Adipose tissue (tissue), 3 donors: Measurements from ENCODE around the gene SNAP25. TPM values are rescaled to one million over a fixed set of nuclear protein-coding genes. Genes with fewer than 3 reads are reported as not detected.

Experiments
- H3K27ac ChIP-seq: one replicate; pipeline ENCODE4 v1.5.1; 2013; ENCODE audit warnings: low read depth, low read length
- WGBS, 3 donors: extraction: QIAGEN DNeasy Blood & Tissue Kit; methylation state at CpG; one replicate each; pipeline ENCODE4 v1.1.7; 2013; 5-methylcytosine and 5-hydroxymethylcytosine counted together
- polyA plus RNA-seq, 3 donors: library from polyadenylated mRNA; stranded (reverse); fragments of 200-250 nt; gene quantifications; one replicate each; pipeline ENCODE4 v1.2.3, GENCODE V29; 2013
- donor health status: healthy with polysubstance abuse.
- donor health status: Bipolar disorder and iron deficiency.
- donor health status: healthy.

The SNAP25 gene
- polyA plus RNA-seq, 3 donors, result 0.46 to 10.1 (median 3.0) TPM

DNA sequence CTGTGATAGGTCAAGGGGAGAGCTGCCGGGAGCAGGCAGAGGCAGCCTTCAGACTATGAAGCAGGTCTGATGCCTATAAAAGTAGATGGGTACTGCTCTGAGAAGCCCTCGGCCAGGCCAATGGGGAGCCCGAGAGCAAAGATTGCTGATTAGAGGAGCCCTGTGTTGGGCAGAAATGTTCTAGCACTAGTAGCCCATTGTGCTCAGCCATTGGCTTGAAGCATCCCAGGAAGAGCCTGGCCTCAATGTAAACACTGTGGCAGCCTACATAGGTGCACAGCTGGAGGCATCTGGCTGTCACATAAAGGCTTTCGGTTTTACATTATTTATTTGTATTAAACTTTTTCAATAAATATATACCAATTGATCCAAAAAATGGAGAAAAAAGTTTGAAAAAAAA lies 67.7 kb downstream of the SNAP25 start:
- 73 to 92% (median 91%) methylated on average over 4 of the region's 4 CpGs for WGBS, 3 donors
- H3K27ac ChIP-seq, result no peak overlapping the region

DNA sequence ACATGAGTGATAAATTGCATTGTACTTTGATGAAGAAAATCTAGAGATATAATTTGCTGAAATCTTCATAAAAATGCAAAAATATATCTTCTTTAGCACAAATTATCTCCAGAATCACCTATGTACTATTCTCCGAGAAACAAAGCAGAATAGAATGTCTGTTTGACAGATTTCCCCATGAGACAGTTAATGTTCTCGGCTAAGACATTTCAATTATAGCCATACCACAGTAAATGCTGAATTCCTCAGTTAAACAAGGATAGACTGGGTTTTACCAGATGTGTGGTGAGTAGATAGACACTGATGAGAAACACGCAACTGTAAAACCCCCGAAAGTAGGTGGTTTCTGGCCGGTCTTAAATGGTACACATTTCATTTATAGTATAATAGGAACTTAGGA lies 69.8 kb downstream of the SNAP25 start:
- no peak overlapping the region for H3K27ac ChIP-seq
- WGBS, 3 donors, result 89 to 93% (median 93%) methylated on average over 5 of the region's 5 CpGs

DNA sequence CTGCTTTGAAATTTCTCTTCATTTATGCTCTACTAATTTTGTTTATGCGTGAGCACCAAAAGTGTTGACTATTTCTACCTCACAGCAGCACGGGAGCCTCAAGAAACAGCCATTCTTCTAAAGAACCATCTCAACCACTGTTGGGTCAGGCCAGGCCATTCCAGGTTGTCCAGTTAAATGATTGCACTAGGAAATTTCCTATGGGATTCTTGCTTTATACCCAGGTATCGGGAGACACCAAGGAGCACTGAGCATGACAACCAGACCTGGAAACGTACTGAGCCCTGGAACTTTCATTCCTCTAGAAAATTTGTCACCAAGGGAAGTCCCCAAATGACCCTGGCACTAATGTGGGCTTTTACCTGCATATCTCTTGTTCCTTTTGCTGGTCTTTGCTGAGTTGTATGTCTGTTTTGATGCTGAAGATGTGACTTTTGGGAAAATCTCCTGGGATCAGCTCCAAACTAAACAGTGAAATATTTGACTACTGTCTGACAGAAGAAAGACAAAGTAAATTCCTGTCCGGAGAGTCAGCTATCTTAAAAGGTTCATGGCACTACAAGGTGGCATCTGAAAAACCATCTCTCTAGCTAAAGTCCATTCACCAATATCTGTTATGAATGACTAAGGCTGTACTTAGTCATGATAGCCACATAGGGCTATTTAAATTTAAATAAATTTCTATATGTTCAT lies 70.5 kb downstream of the SNAP25 start:
- no peak overlapping the region for H3K27ac ChIP-seq
- WGBS, 3 donors, result 69 to 91% (median 91%) methylated on average over 5 of the region's 5 CpGs

DNA sequence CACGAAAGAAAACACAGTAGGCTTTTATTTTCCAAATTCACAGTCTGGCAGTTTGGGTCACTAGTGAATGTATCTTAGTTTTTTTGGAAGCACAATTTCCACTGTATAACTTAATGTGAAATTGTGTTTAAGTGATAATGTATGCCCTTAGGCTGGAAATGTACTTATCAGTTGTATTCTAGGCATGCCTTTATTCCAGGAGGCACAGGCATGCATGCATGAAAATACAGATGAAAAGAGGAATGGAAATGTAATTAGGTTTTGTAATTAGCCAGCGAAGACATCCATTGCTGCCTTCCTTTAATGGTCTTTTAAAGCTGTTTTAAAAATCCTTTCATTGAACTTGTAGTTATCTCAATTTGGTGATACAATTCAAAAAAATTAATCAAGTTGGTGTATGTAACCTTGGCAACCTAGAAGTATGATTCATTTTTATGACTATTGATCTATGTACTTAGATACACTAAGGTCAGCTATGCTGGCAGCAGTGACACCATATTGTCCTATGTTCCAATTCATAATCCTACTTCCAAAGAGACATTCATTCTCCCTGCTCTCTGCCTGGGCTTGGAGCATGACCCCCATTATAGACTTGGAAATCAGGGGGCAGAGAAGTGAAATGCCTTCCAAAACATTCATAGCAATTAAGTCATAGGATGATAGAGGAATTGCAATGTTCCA lies 73.1 kb downstream of the SNAP25 start:
- H3K27ac ChIP-seq, result no peak overlapping the region
- WGBS, 3 donors, result 72 to 90% (median 89%) methylated on average over 2 of the region's 2 CpGs

DNA sequence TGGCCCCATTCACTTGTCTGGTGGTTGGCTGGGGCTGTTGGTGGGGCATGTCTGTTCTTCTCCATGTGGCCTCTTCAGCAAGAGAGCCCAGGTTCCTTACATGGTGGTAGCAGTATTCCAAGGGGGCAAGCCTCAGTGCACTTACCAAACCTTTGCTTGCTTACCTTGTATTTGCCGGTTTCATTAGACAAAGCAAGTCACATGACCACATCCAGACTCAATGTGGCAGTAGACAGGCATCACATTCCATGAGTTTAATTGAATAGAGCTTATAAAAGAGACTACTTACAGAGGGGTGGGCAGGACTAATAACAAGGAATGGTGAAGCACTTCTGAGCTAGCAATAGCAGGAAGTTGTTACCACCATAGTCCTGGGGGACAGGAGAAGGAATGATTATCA lies 78.6 kb downstream of the SNAP25 start:
- H3K27ac ChIP-seq, result no peak overlapping the region
- WGBS, 3 donors, result 87 to 100% (median 97%) methylated on average over 1 of the region's 1 CpG

DNA sequence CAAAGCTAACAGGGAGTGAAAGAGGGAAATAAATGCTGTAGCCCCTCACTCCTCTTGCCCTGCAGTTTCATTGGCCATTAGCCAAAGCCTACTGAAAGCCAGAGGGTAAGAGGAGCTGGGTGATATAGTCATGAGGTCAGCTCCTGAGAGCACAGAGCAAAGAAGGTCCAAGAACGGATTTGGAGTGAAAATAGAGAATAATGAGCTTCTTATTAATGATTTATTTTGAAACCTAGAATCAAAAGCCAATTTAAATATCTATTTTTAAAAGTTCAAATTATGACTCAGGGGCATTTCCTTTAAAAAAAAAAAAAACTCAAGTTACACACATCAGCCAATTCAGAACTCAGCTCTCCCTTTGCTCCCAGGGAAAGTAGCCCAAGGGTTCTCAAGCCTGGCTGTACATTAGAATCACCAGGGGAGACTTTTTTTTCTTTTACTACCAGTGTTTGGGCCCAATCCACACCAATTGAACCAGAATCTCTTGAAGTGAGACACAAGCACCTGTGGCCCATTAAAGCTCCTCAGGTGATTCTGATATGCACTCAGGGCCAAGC lies 79.1 kb downstream of the SNAP25 start:
- H3K27ac ChIP-seq, result no peak overlapping the region
- 33 to 48% (median 41%) methylated on average over 1 of the region's 1 CpG for WGBS, 3 donors

DNA sequence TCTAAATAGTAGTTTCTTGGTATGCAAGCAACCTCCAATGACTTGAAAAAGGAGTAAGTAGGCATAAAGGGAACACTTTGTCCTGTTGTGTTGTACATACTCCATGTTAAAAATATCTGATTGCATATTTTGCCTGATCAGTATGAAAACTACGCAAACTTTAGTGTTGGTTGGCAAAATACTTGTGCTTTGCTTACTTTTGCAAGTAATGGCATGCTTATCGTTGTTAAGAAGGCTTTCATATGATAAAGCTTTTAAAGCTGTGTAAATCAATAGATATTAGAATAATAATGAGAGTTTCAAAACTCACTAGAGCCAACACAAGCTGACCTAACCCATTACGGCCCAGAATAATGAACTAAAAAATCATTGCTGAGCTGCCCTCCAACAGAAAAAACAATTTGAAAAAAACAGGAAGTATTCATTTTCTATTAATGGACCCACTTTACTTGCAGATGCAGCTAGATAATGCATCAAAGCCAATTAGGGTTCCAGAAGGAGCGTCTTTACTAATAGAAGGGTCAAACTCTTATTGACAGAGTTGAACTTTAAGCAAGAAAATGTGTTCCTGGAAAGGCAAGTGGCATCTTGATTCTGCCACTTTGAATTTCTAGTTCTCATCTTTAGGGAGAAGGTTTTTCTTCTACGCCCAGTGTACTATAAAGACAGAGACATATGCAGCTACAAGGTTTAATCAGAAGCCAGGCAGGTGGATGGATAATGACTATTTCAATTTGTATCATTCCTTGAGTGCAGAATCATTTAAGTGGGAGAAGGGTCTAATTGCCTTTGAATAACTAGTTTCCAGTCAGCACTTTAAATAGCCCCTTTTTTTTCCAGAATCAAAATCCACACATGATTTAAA lies 82.2 kb downstream of the SNAP25 start:
- H3K27ac ChIP-seq, result no peak overlapping the region
- 48 to 76% (median 71%) methylated on average over 5 of the region's 5 CpGs for WGBS, 3 donors

DNA sequence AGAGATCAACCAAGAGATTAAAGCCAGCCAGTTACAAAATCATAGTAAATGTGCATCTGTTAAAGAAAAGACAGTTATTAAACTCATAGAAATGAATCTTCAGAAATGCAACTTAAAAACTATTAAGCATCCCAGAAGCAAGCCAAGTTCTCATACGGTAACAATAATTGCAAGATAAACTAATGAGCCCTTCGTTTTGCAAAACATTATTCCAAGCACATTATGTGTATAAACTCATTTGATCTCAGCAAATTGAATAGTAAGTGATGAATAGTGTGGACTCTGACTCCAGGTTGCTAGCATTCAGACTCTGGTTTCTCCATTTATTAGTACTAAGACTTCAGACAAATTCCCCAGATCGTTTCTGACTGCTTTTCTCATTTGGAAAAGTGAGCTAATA lies 85.2 kb downstream of the SNAP25 start:
- no peak overlapping the region for H3K27ac ChIP-seq
- 53 to 63% (median 56%) methylated on average over 3 of the region's 3 CpGs for WGBS, 3 donors

DNA sequence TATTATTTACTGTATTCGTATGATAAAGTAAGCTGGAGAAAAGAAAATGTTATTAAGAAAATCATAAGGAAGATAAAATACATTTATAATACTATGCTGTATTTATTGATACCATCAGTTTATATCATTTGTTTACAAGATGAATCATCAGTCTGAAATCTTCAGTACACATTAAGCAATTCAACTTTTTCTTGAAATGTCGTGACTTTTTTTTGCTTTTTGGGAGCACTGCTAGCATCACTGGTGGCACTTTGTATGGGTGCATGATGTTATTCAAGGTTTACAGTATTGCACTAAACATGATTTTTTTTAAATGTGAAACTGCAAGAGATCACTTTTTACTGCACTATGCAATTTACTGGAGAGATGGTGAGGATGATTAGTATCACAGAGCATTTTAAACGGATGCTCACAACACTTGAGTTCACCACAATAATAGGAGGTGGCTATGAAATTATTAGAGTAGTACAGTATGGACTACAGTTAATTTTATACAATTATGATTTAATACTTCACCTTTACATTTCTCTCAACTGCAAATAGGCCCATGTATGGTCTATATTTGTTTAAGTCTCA lies 85.9 kb downstream of the SNAP25 start:
- WGBS, 3 donors, result 82 to 88% (median 83%) methylated on average over 3 of the region's 3 CpGs
- no peak overlapping the region for H3K27ac ChIP-seq

DNA sequence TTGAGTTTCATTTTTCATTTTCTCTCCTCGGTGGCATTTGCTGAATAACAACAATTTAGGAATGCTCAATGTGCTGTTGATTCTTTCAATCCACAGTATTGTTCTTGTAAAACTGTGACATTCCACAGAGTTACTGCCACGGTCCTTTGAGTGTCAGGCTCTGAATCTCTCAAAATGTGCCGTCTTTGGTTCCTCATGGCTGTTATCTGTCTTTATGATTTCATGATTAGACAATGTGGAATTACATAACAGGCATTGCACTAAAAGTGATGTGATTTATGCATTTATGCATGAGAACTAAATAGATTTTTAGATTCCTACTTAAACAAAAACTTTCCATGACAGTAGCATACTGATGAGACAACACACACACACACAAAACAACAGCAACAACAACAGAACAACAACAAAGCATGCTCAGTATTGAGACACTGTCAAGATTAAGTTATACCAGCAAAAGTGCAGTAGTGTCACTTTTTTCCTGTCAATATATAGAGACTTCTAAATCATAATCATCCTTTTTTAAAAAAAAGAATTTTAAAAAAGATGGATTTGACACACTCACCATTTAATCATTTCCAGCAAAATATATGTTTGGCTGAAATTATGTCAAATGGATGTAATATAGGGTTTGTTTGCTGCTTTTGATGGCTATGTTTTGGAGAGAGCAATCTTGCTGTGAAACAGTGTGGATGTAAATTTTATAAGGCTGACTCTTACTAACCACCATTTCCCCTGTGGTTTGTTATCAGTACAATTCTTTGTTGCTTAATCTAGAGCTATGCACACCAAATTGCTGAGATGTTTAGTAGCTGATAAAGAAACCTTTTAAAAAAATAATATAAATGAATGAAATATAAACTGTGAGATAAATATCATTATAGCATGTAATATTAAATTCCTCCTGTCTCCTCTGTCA lies 88.1 kb downstream of the SNAP25 start:
- WGBS, 3 donors, result 39 to 46% (median 45%) methylated on average over 3 of the region's 3 CpGs
- no peak overlapping the region for H3K27ac ChIP-seq

DNA sequence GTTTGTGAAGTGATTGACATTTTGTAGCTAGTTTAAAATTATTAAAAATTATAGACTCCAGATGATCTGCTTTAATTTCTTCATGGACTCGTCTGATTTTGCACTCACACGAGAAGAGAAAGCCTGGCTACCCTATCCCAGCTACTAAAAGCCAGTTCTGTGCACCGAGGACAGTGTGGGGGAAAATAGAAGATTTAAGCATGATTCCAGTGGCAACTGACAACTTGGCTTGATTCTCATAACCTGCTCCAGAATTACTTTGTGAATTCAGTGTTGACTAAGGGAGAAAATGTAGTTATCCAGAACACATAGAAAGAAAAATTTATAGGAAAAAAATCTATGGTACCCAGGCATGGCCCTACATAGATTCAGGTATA lies 88.7 kb downstream of the SNAP25 start:
- WGBS, 3 donors, result 21 to 58% (median 28%) methylated on average over 3 of the region's 3 CpGs
- no peak overlapping the region for H3K27ac ChIP-seq

DNA sequence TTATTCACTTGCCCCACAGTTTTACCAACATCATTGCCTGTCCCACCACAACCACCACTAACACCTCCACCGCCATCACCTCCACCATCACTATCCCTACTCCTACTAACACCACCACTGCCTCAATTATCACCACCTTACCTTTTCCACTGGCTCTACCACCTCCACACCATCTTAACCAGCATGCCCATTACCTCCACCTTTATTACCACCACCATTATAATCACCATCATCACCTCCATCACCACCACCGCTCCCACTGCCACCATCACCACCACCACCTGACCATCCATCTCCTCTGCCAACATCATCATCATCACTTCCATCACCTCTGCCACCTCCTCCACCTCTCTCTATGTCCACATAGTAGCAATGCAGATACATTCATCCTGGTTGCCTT lies 90.0 kb downstream of the SNAP25 start:
- H3K27ac ChIP-seq, result no peak overlapping the region
- WGBS, 3 donors, result 66 to 98% (median 97%) methylated on average over 2 of the region's 2 CpGs

DNA sequence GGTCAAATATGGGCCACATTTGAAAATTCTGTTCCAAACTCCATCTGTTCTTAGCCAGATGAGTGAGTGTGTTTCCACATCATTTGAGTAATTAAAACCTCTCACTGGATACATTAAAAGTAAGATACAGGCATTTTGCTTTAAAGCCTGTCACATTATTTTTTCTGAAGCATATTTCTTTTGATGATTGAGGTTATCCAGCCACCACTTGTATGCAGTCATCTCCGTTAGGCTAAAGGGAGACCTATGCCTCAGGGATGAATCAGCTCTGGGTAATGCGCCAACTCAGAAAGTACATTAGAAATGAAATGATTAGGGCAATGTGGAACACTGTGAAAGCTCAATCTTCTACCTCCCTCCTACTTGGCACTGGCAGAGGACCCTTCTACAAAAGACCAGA lies 90.7 kb downstream of the SNAP25 start:
- WGBS, 3 donors, result 81 to 88% (median 84%) methylated on average over 2 of the region's 2 CpGs
- no peak overlapping the region for H3K27ac ChIP-seq

DNA sequence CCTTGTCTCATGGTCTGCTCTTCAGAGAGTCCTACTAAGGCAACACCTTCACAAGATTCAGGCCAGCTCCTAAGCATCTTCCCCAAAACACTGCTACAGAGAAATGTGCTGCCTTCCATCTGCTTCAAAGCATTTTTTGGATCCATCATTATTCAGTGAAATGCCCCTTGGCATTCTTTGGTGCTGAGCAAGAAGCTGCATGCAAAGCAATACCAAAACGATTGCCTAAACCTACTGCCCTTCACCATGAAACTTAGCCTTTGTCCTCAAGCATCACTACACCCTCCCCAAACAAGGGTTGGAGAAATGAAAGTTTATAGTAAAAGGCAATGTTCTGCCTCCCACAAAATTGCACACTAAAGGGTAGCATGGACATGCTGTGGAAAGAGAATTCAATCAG lies 93.5 kb downstream of the SNAP25 start:
- no peak overlapping the region for H3K27ac ChIP-seq
- 67 to 78% (median 69%) methylated on average over 1 of the region's 1 CpG for WGBS, 3 donors

DNA sequence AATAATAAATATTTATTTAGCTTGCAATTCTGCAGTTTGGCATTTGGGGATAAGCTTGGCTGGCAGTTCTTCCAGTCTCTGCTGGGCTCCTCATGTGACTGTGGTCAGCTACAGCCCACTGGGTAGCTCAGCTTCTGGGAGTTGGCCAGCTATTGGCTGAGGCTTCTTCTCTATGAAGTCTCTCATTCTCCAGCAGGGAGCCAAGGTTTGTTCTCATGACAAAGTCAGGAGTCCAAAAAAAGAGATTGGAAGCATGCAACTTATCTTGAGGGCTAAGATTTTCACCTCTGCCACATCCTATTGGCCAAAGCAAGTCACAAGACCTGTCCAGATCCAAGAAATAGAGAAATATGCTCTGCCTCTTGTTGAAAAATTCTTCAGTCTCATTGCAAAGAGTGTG lies 94.6 kb downstream of the SNAP25 start:
- H3K27ac ChIP-seq, result no peak overlapping the region

DNA sequence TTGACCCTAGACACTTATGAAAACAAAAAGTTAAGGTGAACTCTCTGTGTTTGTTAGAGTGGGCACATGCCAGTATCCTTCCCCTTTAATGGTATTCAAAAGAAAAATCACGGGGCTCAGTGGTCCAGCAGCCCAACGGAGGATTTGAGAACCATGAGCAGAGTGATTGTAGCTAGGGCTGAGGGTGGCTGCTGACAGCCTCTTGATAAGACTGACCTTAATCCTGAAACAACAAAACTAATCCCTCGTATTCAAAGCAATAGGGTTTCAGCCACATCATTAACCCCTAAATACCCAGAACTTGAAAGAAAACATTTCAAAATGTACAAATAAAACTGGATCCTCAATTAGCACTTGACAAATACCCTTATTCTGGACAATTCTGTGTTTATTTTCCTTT lies 95.1 kb downstream of the SNAP25 start:
- 10 to 50% (median 39%) methylated on average over 3 of the region's 3 CpGs for WGBS, 3 donors
- no peak overlapping the region for H3K27ac ChIP-seq

DNA sequence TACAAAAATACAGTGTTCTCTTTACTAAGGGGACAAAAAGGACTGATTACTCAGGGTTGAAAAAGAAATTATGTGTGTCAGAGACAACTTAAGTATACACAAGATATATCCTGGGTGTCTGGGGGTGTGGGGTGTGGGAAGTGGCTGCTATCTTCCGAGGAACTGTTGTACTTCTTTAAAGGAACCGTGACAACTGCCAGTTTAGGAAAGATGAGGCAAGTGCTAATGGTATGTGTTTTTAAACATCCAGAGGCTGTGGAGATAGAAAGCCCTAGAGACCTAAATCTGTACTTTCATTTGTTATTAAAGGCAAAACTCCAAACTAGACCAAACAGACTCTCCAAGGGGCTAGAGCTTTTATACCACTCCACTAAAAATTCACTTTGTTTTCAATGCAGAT lies 95.6 kb downstream of the SNAP25 start:
- H3K27ac ChIP-seq, result no peak overlapping the region
- WGBS, 3 donors, result 22 to 41% (median 27%) methylated on average over 2 of the region's 2 CpGs

DNA sequence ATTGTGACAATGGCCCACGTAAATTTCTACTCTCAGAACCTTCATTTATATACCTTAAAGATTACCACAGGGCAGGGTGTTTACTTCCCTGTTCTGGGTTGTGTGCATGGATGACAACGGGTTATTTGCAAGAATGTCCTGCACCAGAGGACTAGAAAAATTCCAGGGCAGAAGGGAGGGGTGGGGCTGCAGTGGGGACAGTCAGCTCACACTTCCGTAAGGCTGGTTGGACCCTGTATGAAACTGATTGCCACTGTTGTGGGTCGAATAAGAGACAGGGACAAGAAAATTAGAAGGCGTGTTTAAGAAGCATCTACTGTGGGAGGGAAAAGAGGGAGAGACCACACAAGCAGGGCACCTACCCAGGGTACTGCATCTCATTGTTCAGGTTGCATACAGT lies 96.5 kb downstream of the SNAP25 start:
- WGBS, 3 donors, result 59 to 75% (median 73%) methylated on average over 5 of the region's 5 CpGs

More for the DNA sequence above, 96.5 kb downstream of the SNAP25 start:
- H3K27ac ChIP-seq, result no peak overlapping the region
